Endothelial cell of umbilical vein (primary cell): ENCODE measurements around the gene IL36RN. TPM values are rescaled to one million over a fixed set of nuclear protein-coding genes. Genes with fewer than 3 reads are reported as not detected.

Experiments used
- BruUV-seq: library from RNA; stranded (reverse); fragments of 400-500 nt; replicated peaks from 2 replicates; lab custom pipeline; 2021; lab: Mats Ljungman, UMichigan
- CTCF ChIA-PET: fragments of 300-600, 350-600 bp; sonication (Branson Sonifier 250); formaldehyde crosslinking; loops from one replicate; lab custom pipeline; 2021; ENCODE audit warnings: antibody characterized with exemption, inconsistent platforms; lab: Charles Lee
- POLR2A ChIA-PET: fragments of 300-600, 350-600 bp; sonication (Branson Sonifier 250); formaldehyde crosslinking; loops from one replicate; lab custom pipeline; 2021; ENCODE audit warnings: antibody characterized with exemption, inconsistent platforms; lab: Charles Lee
- DNase-seq: peaks from one replicate; pipeline ENCODE4 v3.0.0-alpha.2; 2011; ENCODE audit warnings: low read depth, low spot score
- FAIRE-seq: peaks from 2 replicates; lab custom pipeline; 2011; peaks lifted over from hg19 to GRCh38; lab: Jason Lieb, UNC
- H2AFZ ChIP-seq: 2 replicates; pipeline ENCODE4 v1.6.0; 2012; ENCODE audit warnings: low read depth, low read length, control low read depth, inconsistent platforms
- H3K27ac ChIP-seq: 2 replicates; pipeline ENCODE4 v1.5.1; 2011; ENCODE audit warnings: low read depth, mild to moderate bottlenecking, control low read depth, low read length, moderate library complexity; ENCODE audit not compliant: insufficient read depth
- H3K27me3 ChIP-seq, 2 experiments: 2 replicates each; pipeline versions ENCODE4 v1.6.0 to v1.6.1; 2011; ENCODE audit warnings: low read length in 2 of 2, mixed read lengths in 1 of 2; ENCODE audit not compliant: control insufficient read depth in 2 of 2, insufficient read depth in 2 of 2
- H3K36me3 ChIP-seq, 2 experiments: 2 replicates in 1 of 2; 3 replicates in 1 of 2; pipeline ENCODE4 v1.5.1; 2011; ENCODE audit warnings: low read length in 2 of 2, mild to moderate bottlenecking in 1 of 2, moderate library complexity in 1 of 2; ENCODE audit not compliant: control insufficient read depth in 2 of 2, insufficient read depth in 2 of 2; ENCODE audit errors: extremely low read depth in 1 of 2
- H3K4me1 ChIP-seq: 3 replicates; pipeline ENCODE4 v1.5.1; 2011; ENCODE audit warnings: mild to moderate bottlenecking, low read length; ENCODE audit not compliant: control insufficient read depth, insufficient read depth; ENCODE audit errors: extremely low read depth
- H3K4me2 ChIP-seq: 2 replicates; pipeline ENCODE4 v1.6.1; 2011; ENCODE audit warnings: low read length, control low read depth, mixed read lengths; ENCODE audit not compliant: insufficient read depth
- H3K4me3 ChIP-seq, 3 experiments: fragments of 200-600 bp in 1 of 3; sonication (generic), shearing (Covaris generic) in 1 of 3; replicated peaks in 1 of 3; 2 replicates each; pipeline ENCODE4 v1.5.1; 2011 to 2016; ENCODE audit warnings: control low read depth in 3 of 3, low read length in 3 of 3, mild to moderate bottlenecking in 2 of 3, inconsistent platforms in 1 of 3, low read depth in 1 of 3, moderate library complexity in 1 of 3; ENCODE audit not compliant: insufficient read depth in 1 of 3
- H3K79me2 ChIP-seq: 2 replicates; pipeline ENCODE4 v1.6.0; 2012; ENCODE audit warnings: low read length, inconsistent platforms; ENCODE audit not compliant: control insufficient read depth, insufficient read depth
- H3K9ac ChIP-seq: replicated peaks from 2 replicates; pipeline ENCODE3; 2011; ENCODE audit warnings: low read length, control low read depth; ENCODE audit not compliant: insufficient read depth; ENCODE audit errors: extremely low read depth
- H3K9me1 ChIP-seq: replicated peaks from 3 replicates; pipeline ENCODE4 v1.6.0; 2011; ENCODE audit warnings: mild to moderate bottlenecking, low read length; ENCODE audit not compliant: control insufficient read depth, insufficient read depth; ENCODE audit errors: extremely low read depth
- H3K9me3 ChIP-seq: replicated peaks from 2 replicates; pipeline ENCODE4 v1.5.1; 2012; ENCODE audit warnings: low read length, inconsistent platforms; ENCODE audit not compliant: control insufficient read depth, insufficient read depth
- H4K20me1 ChIP-seq: replicated peaks from 2 replicates; pipeline ENCODE3; 2011; ENCODE audit warnings: mild to moderate bottlenecking, low read length; ENCODE audit not compliant: control insufficient read depth, insufficient read depth; ENCODE audit errors: extremely low read depth
- EZH2 ChIP-seq: IDR thresholded peaks from 2 replicates; pipeline ENCODE4 v1.6.1; 2012; ENCODE audit warnings: borderline replicate concordance, low read depth, mild to moderate bottlenecking, moderate library complexity, low read length, inconsistent platforms; ENCODE audit not compliant: severe bottlenecking
- FOS ChIP-seq: IDR thresholded peaks from 2 replicates; pipeline ENCODE4 v1.6.1; 2011; ENCODE audit warnings: mild to moderate bottlenecking, low read length, moderate library complexity, borderline replicate concordance; ENCODE audit not compliant: insufficient read depth
- GATA2 ChIP-seq: IDR thresholded peaks from 2 replicates; pipeline ENCODE4 v1.7.0; 2011; ENCODE audit warnings: low read depth, mild to moderate bottlenecking, moderate library complexity, mixed read lengths, low read length; ENCODE audit not compliant: insufficient read length, insufficient read depth
- JUN ChIP-seq: IDR thresholded peaks from 2 replicates; pipeline ENCODE4 v1.6.1; 2011; ENCODE audit warnings: borderline replicate concordance, low read depth; ENCODE audit not compliant: insufficient read length, insufficient read depth
- MAX ChIP-seq: IDR thresholded peaks from 2 replicates; pipeline ENCODE4 v1.6.1; 2011; ENCODE audit not compliant: insufficient read depth, insufficient read length
- MYC ChIP-seq: IDR thresholded peaks from one replicate; pipeline ENCODE4 v1.6.1; 2011; ENCODE audit warnings: mild to moderate bottlenecking, low read depth, low read length
- POLR2A ChIP-seq: IDR thresholded peaks from 2 replicates; pipeline ENCODE4 v1.6.1; 2012; ENCODE audit warnings: low read depth, mild to moderate bottlenecking, control low read depth, low read length
- POLR2AphosphoS5 ChIP-seq: IDR thresholded peaks from 2 replicates; pipeline ENCODE4 v1.6.1; 2012; ENCODE audit warnings: low read depth, mild to moderate bottlenecking, control low read depth, low read length, moderate library complexity; ENCODE audit not compliant: insufficient read depth
- dilution Hi-C: fragments of 300-500 bp; cut with MboI; formaldehyde crosslinking; loops from one replicate; pipeline ENCODE4 v1.15.0; 2019; ENCODE audit warnings: low sequenced_read_pairs; ENCODE audit not compliant: extremely low pct_ligation_motif_present
- intact Hi-C: fragments of 100-400 bp; cut with micrococcal nuclease; formaldehyde crosslinking; loops from one replicate; pipeline ENCODE4 v1.10.0; 2022
- polyA plus RNA-seq, 4 experiments: library from polyadenylated mRNA; depleted of rRNA in 3 of 4; stranded (reverse) in 3 of 4; unstranded in 1 of 4; fragments of >200 nt; gene quantifications; 2 replicates each; pipeline versions ENCODE4 v1.2.1 to v1.2.3, GENCODE V29; 2011 to 2012; ENCODE audit warnings: missing spikeins in 1 of 4
- total RNA-seq: library from RNA; stranded (reverse); gene quantifications from 2 replicates; pipeline ENCODE4 v1.2.3, GENCODE V29; 2021
- TF ChIP-seq, protein P1 (sequence below), 2 donors: IDR thresholded peaks; 1 replicate in 1 of 2; 2 replicates in 1 of 2; pipeline ENCODE4 v1.5.1; 2011; ENCODE audit warnings: low read length in 2 of 2, mild to moderate bottlenecking in 2 of 2, moderate library complexity in 2 of 2, control low read depth in 1 of 2, inconsistent platforms in 1 of 2, low read depth in 1 of 2; ENCODE audit not compliant: insufficient read depth in 1 of 2; ENCODE audit errors: extremely low read depth in 1 of 2

IL36RN gene
- total and polyA plus RNA-seq, 2 donors (not counting 3 experiments of a cell fraction or from before 2014, with no cell fraction given): not detected

- TF ChIP-seq POLR2A (no peak), JUN (no peak), MAX (no peak), MYC (no peak), FOS (no peak), POLR2AphosphoS5 (no peak), GATA2 (no peak), EZH2 (no peak)
- TF ChIP-seq, protein P1, sequence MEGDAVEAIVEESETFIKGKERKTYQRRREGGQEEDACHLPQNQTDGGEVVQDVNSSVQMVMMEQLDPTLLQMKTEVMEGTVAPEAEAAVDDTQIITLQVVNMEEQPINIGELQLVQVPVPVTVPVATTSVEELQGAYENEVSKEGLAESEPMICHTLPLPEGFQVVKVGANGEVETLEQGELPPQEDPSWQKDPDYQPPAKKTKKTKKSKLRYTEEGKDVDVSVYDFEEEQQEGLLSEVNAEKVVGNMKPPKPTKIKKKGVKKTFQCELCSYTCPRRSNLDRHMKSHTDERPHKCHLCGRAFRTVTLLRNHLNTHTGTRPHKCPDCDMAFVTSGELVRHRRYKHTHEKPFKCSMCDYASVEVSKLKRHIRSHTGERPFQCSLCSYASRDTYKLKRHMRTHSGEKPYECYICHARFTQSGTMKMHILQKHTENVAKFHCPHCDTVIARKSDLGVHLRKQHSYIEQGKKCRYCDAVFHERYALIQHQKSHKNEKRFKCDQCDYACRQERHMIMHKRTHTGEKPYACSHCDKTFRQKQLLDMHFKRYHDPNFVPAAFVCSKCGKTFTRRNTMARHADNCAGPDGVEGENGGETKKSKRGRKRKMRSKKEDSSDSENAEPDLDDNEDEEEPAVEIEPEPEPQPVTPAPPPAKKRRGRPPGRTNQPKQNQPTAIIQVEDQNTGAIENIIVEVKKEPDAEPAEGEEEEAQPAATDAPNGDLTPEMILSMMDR (IDR thresholded peaks at IDR 0.05; ENCODE audit: extremely low read depth in 1 of 2, insufficient read depth in 1 of 2, low read depth in 1 of 2, low read length in 2 of 2): no peak
- Histone ChIP-seq H2AFZ (no peak overlapping the region), H3K9me3 (no peaks in the 10 kb centered on the region), H3K9me1 (no peaks in the 10 kb centered on the region), H4K20me1 (no peaks in the 10 kb centered on the region), H3K9ac (no peak overlapping the region), H3K27ac (no peak overlapping the region), H3K27me3 (no peaks in the 10 kb centered on the region), H3K79me2 (no peaks in the 10 kb centered on the region), H3K4me3 (no peak overlapping the region), H3K36me3 (no peaks in the 10 kb centered on the region), H3K4me1 (no peaks in the 10 kb centered on the region), H3K4me2 (no peak overlapping the region)
- no TSS peak for BruUV-seq
- dilution Hi-C loops (no loop called here), intact Hi-C loops (no loop called here)
- POLR2A ChIA-PET: no interaction called here
- DNase-seq: no peak
- CTCF ChIA-PET: interaction anchor here (2.0 kb wide), 1 partner anchor 9 kb away, joined by 10 read pairs; no protein-coding TSS in a partner anchor
- no peak for FAIRE-seq
Observed at GRCh38 chr2:113088213-113088992, 29.4 kb downstream of the IL36RN start.
